Testis (tissue), 2 donors: ENCODE measurements around the gene GCC2.

Experiments used
- POLR2A ChIP-seq: fragments of 450-650 bp; IDR thresholded peaks from one replicate; pipeline ENCODE4 v1.6.1; 2017; ENCODE audit warnings: antibody characterized with exemption, mild to moderate bottlenecking, moderate library complexity
- TF ChIP-seq, protein P1 (sequence below), 3 experiments: fragments of 450-650 bp in 2 of 3; fragments of 200-600 bp in 1 of 3; sonication (generic) in 1 of 3; IDR thresholded peaks; one replicate each; pipeline ENCODE4 v1.5.1; 2016 to 2019; ENCODE audit warnings: antibody characterized with exemption in 3 of 3, mild to moderate bottlenecking in 2 of 3, moderate library complexity in 1 of 3

DNA sequence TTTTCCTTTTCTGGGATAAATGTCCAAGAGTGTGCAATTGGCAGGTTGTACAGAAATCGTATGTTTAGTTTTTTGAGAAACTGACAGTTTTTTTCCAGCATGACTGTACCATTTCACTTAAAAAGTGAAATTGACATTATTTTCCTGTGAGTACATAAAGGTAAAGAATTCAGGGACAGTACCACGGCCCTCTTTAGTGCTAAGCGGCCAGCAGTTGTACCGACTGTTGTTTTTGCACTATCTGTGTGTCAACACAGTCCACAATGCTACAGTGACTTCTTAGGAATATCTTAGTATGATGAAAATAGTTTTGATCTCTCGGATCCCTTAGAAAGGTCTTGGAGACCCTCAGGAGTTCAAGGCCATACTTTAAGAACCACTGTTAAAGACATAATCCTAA lies 87.9 kb downstream of the GCC2 start:
- TF ChIP-seq, protein P1, sequence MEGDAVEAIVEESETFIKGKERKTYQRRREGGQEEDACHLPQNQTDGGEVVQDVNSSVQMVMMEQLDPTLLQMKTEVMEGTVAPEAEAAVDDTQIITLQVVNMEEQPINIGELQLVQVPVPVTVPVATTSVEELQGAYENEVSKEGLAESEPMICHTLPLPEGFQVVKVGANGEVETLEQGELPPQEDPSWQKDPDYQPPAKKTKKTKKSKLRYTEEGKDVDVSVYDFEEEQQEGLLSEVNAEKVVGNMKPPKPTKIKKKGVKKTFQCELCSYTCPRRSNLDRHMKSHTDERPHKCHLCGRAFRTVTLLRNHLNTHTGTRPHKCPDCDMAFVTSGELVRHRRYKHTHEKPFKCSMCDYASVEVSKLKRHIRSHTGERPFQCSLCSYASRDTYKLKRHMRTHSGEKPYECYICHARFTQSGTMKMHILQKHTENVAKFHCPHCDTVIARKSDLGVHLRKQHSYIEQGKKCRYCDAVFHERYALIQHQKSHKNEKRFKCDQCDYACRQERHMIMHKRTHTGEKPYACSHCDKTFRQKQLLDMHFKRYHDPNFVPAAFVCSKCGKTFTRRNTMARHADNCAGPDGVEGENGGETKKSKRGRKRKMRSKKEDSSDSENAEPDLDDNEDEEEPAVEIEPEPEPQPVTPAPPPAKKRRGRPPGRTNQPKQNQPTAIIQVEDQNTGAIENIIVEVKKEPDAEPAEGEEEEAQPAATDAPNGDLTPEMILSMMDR (IDR thresholded peaks at IDR 0.05): no peak
- no peak for TF ChIP-seq POLR2A
